Stimulated activated CD4-positive, alpha-beta T cell treated with anti-CD3 and anti-CD28 coated beads, TNF-alpha, amount 100 ng/mL, for 4 hours (primary cell): ENCODE measurements around the gene CDH26.
"Not testable (repeated sequence)": the region's sequence is repeated elsewhere in the genome, so short reads cannot be mapped to it uniquely, and the experiment has no call there.

ENCODE experiments used
- DNase-seq, 3 experiments: peaks; one replicate each; pipeline ENCODE4 v3.0.0-alpha.2; 2020; ENCODE audit warnings: low read depth in 3 of 3

Gene CDH26

DNA sequence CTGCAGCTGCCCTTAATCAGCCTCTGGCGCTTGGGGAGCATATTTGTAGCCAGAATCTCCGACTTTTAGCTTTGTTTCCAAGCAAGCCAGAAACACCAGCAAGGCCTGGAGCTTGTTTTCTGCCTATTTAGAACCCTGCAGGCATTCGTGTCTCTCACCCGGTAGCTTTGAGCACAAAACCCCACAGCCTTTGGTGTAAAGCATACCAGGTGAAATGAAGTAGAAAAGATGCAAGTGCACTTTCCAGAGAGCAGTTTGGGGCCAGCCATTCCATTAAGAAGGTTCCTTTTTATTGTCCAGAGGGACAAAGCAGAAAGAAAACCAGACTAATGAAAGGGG is 17.3 kb upstream of the CDH26 start:
- DNase-seq = no peak

DNA sequence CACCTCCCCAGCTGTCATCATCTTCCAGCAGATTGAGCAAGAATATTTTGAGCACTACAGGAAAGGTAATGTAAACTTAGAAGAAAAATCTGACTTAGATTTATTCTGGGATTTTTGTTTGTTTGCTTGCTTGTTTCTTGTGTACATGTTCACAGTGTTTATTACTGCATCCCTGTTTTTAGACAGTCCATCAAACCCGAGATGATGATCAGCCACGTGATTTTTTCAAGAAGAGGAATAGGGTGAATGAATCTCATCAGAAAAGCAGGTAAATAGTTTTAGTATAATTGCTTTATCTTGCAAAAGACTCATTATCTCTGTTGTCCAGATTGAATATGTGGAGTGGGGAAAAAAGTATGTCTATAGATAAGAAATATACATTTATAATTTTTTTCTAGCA is 16.0 kb upstream of the CDH26 start:
- no peak for DNase-seq

DNA sequence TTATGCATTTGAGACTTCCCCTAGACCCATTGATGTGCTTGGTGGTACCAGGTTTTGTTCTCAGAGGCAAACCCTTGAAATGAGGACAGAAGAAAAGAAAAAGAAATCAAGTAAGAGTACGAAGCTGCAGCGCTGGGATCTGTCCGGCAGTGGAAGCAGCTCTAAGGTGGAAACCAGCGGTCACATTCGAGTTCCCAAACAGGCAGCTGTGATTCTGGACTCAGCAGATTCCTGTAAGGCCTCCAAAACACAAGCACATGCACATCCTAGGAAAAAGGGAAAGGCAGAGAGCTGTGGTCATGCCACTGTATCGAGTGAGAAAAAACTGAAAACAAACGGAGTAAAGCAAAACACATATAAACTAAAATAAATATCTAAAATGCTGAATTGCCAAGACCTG is 13.5 kb upstream of the CDH26 start:
- no peak for DNase-seq

DNA sequence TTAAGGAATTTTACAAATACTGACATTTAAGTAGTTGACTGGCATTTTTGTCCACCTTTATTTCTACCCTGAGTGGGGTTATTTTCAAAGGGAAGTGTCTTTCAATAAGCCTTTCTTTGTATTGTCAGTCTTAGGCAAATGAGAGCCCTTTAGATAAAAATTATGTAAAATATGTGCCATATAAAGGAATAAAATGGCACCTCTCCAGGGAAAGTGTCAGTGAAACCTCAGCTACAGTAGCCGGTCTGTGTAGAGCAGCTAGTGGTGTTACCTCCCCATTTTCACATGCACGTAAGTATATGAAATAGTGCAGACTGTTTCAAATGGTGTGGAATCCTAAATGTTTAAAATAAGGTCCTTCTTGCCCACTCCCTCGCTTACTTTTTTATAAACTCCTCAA is 13.0 kb upstream of the CDH26 start:
- DNase-seq = no peak

DNA sequence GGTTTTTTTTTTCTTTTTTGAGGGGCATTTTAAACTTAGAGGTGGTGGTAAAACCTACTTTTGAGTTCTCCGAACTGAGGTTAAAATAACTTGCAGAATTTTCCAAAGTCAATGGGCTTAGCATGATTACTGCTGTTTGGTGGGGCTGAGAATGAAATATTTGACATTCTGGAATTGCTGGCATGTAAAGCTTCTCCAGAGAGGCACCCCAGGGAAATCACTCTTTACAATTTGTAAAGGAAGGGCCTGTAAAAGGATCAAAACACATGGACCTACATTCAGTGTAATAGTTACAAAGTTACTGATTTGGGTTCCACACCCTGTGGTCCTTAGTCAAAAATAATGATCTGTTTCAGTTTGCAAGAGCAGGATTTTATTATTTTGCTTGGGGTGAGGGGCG is 12.5 kb upstream of the CDH26 start:
- DNase-seq = no peak

DNA sequence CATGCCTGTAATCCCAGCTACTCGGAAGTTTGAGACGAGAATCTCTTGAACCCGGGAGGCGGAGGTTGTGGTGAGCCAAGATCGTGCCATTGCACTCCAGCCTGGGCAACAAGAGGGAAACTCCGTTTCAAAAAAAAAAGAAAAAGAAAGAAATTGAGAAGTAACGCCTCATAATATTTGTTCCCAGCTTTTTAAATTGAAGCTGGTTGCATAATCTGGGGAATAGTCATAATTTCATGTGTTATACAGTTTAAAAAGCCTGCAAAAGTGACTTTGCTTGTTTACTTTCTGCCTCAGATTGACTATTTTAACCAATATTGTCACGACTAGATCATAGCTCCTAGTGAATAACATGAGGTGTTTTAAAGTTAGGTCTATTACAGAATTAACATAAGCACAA is 10.8 kb upstream of the CDH26 start:
- DNase-seq = no peak

DNA sequence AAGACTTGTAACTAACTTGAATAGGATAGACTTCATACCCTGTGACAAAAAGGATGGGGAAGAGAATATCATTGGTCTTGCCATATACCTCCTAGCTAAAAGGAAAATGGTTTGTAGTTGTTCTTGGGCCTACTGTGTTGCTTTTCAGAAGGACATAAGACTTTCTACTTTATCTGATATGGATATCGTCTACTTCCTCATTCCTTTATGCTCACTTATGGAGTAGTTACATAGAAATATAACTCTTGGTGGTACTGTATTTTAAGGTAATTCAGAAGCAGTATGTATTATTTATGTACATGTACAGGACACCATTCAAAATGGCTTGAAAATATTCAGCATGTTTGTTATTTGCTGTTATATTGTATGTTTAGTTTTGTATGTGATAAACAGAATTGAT is 10.0 kb upstream of the CDH26 start:
- no peak for DNase-seq

DNA sequence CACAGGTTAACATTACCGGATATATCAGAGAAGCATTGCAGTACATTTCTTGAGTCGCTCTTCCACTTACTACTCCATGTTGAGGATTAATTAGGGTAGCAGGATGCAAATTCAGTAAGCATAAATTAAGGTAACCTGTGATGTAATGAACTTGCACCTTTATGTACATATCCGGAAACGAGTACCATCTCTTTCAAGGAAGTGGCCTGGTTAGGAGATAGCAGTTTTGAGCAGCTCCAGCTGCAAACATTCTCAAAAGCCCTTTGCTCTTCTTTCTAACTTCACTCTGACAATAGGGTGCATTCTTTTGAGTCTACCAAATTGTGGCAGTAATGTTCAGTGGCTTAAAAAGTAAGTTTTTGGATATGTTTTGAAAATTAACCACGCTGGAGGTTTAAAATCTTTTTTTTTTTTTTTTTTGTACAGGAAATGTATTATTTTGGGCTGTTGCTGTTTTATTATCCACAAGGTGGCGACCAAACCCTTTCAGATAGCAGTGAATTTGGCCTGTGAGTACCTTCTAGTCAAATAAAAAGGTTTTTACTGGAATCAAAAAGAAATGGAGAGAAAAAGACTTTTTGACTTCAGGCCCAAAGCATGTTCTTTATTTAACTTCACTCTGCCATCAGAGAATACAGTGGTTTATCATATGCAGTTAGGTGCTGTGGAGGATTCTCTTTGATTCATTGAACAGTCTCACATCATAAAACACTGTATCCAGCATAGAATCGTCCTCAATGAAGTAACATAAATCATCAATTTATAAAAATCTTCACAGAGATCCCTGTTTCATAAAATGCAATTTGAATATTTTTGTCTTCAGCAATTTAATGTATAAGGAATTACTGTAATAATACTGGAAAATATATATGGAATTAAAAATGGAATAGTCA is 9.1 kb upstream of the CDH26 start:
- no peak for DNase-seq

DNA sequence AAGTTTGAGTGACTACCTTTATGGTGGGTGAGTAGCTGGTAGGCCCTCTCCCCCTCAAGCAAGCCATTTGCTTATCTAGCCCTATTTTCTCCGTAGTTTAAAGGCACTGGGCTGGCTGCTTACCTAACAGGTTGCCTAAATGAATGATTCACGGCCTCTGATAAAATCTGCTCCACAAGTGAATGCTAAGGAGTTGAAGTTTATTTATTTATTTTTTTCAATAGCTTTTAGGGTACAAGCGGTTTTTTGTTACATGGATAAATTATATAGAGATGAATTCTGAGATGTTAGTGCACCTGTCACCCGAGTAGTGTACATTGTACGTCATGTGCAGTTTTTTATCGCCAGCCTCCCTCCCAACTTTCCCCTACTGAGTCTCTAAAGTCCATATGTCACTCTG is 8.3 kb upstream of the CDH26 start:
- DNase-seq = no peak

DNA sequence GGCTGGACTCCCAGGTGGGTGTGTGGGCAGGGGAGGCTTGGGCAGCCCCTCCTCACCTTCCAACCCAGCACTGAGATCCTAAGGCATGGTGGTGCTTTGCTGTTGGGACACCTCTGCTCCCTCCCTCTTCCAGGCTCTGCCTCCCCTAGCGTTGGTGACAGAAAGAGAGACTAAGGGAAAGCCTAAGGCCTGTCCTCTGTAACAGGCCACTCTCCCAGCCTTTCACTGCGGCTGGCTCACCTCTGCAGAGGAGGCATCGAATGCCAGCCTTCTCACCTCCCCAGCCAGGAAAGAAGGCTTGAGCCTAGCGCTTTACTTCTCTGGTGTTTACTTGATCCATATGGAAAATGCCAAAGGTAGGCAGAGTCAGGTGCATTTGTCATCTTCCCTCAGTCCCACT is 3.5 kb upstream of the CDH26 start:
- DNase-seq = no peak

DNA sequence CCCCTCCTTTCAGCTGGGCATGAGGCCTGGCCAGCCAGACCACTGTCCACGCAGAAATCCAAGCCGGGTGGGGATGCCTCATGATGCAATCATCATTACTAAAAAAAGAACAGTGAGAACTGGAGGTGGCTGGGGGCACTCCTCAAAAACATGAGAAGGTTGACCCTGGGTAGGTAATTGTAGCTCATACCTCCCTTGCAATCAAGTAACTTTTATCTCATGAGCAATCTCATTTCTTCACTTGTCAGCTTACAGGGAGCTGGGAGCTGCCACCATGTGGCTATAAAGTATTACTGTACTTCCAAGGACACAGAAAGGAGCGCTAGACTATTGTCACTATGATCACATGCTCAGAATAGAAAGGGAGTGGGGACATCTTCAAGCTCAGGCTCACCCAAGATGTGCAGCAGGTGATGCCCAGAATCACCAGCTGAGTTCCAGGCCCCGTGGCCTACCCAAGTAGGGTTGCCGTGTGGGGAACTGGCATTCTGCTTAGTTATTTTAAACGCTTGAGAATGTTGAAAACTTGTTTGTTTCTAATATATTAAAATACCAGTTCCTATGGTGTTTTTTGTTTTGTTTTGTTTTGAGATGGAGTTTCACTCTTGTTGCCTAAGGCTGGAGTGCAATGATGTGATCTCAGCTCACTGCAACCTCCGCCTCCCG is 3.0 kb upstream of the CDH26 start:
- no peak for DNase-seq

DNA sequence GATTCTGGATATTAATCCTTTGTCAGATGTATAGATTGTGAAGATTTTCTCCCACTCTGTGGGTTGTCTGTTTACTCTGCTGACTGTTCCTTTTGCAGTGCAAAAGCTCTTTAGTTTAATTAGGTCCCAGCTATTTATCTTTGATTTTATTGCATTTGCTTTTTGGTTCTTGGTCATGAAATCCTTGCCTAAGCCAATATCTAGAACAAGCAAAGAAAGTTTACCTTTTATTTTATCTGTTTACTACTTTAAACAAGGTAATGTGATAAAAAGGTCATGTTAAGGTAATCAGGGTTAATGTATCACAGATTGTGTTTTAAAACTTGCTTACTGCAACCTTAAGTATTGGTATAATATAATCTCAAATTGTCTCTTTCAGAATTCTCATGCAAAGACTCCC is 655 bp upstream of the CDH26 start:
- DNase-seq = not testable (repeated sequence)

DNA sequence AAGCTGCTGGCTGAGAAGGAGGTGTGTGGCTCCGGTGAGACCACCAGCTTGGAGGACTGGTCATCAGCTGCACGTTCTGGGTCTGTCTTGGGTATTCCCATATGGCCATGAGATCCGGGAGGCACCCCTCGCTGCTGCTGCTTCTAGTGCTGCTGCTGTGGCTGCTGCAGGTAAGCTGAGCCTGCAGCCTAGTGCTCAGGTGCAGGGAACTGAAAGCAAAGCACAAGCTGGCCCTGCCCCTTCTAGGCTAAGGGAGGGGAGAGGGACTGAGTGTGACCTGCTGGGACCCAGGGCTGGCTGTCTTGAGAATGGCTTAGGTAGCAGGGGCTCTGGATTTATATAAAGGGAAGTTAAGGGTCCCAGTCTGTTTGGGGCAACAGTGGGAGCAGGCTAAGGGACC is 403 bp downstream of the CDH26 start:
- no peak for DNase-seq

DNA sequence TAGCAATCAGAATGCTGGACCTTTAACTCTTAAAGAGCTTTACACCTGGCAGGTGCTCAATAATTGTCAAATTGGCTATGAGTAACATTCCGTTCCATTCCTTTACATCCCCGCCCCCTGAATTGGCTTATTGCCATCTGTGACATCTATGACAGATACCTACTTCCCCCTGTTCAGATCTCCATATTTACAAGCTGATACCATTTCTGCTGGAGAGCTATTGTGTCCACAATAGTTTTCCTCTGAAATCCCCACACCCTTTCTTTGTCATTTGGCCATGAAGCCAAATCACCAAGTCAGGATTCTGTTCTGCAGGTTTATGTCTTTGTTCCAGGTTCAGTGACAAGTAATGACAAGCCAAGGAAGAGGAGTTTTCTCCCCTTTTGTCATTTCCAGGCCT is 3.2 kb downstream of the CDH26 start:
- DNase-seq = no peak

DNA sequence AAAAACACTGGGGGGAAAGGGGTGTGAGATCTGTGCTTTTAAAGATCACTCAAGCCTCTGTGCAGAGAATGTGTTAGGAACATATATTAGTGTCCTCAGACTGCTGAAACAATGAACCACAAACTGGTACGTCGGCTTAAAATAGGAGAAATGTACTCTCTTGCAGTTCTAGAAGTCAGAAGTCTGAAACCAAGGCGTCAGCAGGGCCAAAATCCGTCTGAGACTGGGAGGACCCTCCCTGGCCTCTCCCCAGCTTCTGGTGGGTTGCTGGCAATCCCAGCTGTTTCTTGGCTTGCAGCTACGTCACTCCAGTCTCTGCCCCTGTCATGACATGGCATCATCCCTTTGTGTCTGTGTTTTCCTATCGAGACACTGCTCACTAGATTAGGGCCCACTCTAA is 3.9 kb downstream of the CDH26 start:
- DNase-seq = no peak

DNA sequence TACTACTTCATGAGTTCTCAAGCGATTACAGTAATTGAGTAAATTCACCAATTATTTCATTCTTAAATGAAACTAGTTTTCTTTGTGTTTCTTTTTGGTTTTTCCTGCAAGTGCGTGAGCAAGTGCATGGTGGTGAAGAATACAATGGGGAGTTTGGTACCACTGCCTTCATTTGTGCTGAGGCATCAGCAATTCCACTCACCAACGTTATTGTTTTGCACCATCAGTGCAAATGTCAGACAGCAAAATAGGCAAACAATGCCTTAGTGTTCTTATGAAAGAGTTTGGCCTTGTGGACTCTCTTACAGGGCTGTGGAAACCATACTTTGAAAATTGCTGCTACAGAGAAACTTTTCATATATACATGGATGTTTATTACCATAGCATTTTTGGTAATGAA is 8.2 kb downstream of the CDH26 start:
- DNase-seq = no peak

DNA sequence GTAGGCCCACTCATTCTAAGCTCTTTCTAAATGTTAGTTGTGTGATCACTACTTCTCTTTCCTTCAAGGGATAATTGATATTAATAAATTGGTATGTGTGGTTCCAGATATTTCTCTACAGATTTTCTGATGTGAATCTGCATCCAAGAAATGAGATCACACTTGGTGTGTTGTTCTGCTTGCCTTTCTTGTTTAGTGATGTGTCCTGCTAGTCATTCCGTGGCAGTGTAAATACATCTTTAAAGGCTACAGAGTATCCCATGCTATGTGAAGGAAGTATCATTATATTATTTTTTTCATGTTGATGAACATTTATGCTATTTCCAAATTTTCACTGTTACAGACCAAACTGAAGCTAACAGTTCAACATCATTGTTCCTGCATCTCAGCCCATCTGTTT is 13.2 kb downstream of the CDH26 start:
- DNase-seq = no peak

DNA sequence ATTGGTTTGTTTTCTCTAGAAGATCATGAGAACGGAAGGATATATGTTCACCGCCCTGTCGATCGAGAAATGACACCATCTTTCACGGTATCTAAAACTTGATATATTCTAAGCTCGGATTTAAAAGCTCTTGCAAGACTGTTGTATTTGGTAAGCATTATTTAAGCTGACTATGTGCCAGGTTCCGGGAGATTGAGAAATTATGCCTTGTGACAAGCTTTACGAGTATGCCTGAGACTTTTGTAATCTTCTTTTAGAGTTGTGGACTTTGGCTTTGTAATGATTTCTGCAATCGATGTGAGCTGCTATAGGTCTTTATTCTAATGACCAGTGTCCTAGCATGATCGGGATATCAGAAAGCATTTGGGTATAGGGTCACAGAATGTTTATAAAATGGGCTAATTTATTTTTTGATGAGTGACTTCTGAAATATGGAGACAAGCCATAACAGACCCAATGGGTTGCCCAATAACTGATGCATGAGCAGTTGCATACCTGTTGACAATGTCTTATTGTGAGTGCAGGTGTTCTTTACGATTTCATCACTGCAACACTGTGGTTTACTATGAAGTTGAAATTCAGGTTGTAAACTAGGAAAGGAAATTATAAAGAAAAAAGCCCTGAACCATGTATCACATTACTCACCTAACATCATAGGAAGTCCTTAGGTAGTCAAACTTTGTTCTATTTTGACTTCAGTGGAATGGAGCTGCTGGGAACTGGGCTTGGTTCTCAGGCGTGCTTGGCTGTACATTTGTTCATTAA is 14.0 kb downstream of the CDH26 start:
- no peak for DNase-seq

DNA sequence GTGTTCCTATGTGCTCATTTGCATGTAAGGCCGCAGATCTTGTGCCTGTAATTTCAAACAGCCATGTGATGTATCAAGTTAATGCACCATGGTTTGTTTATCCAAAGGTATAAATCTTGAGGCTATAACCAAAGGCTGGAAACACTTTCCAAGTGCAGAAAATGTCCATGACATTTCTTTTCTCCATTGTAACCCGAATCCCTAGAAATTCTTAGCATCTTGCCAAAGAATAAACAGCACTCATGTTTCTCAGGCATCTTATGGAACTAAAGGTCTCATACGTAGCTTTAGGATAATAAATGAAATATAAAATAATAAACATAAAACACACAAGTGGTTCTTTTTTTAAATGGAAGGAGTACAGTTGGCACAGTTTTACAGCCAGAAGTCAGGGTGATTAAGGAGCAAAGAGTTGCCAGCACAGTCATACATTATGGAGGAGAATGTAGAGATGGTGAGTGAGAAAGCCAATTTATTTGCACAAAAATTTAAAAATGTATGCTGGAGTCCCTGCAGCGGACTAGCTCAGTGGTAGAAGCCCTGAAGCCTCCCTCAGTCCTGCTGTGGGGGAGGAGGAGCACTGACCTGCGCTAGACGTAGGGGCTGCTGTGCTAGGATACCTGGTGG is 18.0 kb downstream of the CDH26 start:
- no peak for DNase-seq

DNA sequence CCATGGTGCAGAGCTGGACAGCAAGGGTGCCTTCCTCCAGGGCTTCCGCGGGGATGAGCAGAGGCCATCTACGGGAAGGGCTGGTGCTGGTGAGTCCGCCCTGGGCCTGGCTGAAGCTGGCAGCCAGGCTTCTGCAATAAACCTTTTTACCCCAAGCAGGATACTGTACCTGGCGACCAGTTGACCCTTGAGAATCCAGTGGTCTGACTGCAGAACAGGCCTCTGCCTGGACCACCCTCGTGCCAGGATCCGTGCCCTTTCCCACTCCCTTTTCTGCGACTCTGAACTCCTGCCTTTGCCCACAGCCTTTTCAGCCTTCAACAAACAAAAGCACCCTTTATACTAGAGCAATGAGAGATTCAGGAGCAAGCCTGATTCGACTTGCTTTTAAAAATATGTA is 18.9 kb downstream of the CDH26 start:
- DNase-seq = no peak

DNA sequence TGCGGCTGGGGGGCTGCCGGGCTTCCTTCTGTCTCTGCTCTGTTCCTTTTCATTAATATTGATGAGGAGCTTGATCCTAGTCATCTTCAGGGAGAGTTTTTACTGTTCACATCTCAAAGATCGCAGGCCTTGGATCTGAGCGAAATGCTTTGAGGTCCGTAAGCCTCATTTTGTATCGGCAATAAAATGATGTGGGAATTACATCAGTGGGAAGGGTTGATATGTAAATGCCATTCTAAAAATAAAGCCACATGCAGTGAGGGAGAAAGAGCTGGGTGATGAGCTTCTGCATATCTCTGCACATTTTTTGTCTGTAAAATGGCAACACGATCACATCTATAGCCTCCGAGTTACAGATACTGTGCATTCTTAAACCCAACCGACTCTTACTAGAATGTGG is 24.9 kb downstream of the CDH26 start:
- DNase-seq = no peak

DNA sequence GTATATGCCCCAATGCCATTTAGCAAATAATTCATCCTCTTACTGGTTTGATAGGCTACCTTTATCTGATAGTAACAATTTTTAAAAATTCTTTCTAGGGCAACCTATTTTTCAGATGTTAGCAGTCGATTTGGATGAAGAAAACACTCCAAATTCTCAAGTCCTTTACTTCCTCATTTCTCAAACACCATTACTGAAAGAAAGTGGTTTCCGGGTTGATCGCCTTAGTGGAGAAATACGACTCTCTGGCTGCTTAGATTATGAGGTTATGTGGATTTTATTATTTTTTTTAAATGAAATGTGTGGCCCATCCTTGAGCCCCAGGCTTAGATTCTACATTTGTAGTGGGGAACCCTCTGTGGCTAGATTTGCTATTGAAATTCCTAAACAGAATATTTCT is 26.3 kb downstream of the CDH26 start:
- no peak for DNase-seq
